GM23338 (cell line): ENCODE results near the gene PAQR4. TPM values are rescaled to one million over a fixed set of nuclear protein-coding genes. Genes with fewer than 3 reads are reported as not detected.

ENCODE experiments used
- ATAC-seq: fragments of 200-7000 bp; cut with Tn5 transposase; 3 replicates; pipeline ENCODE4 v1.9.1; 2020
- DNase-seq: peaks from one replicate; pipeline ENCODE4 v3.0.0-alpha.2; 2015; ENCODE audit warnings: low spot score
- H2AFZ ChIP-seq: fragments of 200-600 bp; sonication (generic); 2 replicates; pipeline ENCODE4 v1.8.0; 2016; ENCODE audit warnings: antibody characterized with exemption, mild to moderate bottlenecking, moderate library complexity
- H3F3A ChIP-seq: fragments of 200-600 bp; sonication (generic); replicated peaks from 2 replicates; pipeline ENCODE4 v1.8.0; 2017; ENCODE audit warnings: antibody characterized with exemption, mixed run types, low read depth
- H3K27ac ChIP-seq: fragments of 200-600 bp; sonication (generic); 2 replicates; pipeline ENCODE4 v1.6.1; 2016; ENCODE audit warnings: low read depth
- H3K27me3 ChIP-seq: fragments of 200-600 bp; sonication (generic); 2 replicates; pipeline ENCODE4 v1.8.0; 2016; ENCODE audit warnings: mild to moderate bottlenecking, mixed run types, moderate library complexity; ENCODE audit not compliant: insufficient read depth
- H3K36me3 ChIP-seq: fragments of 200-600 bp; sonication (generic); 2 replicates; pipeline ENCODE4 v1.8.0; 2016; ENCODE audit warnings: mild to moderate bottlenecking; ENCODE audit not compliant: insufficient read depth
- H3K4me1 ChIP-seq: fragments of 200-600 bp; sonication (generic); 2 replicates; pipeline ENCODE4 v1.8.0; 2016; ENCODE audit warnings: mild to moderate bottlenecking, moderate library complexity; ENCODE audit not compliant: insufficient read depth
- H3K4me2 ChIP-seq: fragments of 200-600 bp; sonication (generic); 2 replicates; pipeline ENCODE4 v1.7.1; 2017; ENCODE audit warnings: mixed run types
- H3K4me3 ChIP-seq: fragments of 200-600 bp; sonication (generic); 2 replicates; pipeline ENCODE4 v1.6.1; 2016; ENCODE audit warnings: mixed run types
- H3K79me2 ChIP-seq: fragments of 200-600 bp; sonication (generic); replicated peaks from 2 replicates; pipeline ENCODE4 v1.8.0; 2017; ENCODE audit warnings: mild to moderate bottlenecking; ENCODE audit not compliant: insufficient read depth
- H3K9me2 ChIP-seq: fragments of 200-600 bp; sonication (generic); 2 replicates; pipeline ENCODE4 v1.8.0; 2017; ENCODE audit not compliant: insufficient read depth
- H4K20me1 ChIP-seq: fragments of 200-600 bp; sonication (generic); replicated peaks from 2 replicates; pipeline ENCODE4 v1.8.0; 2017; ENCODE audit warnings: mild to moderate bottlenecking; ENCODE audit not compliant: insufficient read depth
- H3K27ac Mint-ChIP-seq: 2 replicates; pipeline ENCODE4 v1.8.0; 2020; ENCODE audit warnings: inconsistent platforms, mild to moderate bottlenecking, moderate library complexity, mixed read lengths
- H3K27me3 Mint-ChIP-seq: 3 replicates; pipeline ENCODE4 v1.8.0; 2022; ENCODE audit warnings: low read depth, mild to moderate bottlenecking, moderate library complexity, mixed read lengths, inconsistent platforms; ENCODE audit not compliant: insufficient read depth, poor library complexity
- H3K36me3 Mint-ChIP-seq: 3 replicates; pipeline ENCODE4 v1.8.0; 2021; ENCODE audit warnings: low read depth, mild to moderate bottlenecking, inconsistent platforms, moderate library complexity, mixed read lengths
- H3K4me1 Mint-ChIP-seq: 3 replicates; pipeline ENCODE4 v1.8.0; 2020; ENCODE audit warnings: mild to moderate bottlenecking, inconsistent platforms, mixed read lengths
- H3K4me3 Mint-ChIP-seq: 3 replicates; pipeline ENCODE4 v1.8.0; 2021; ENCODE audit warnings: moderate library complexity, mild to moderate bottlenecking, inconsistent platforms, mixed read lengths
- H3K9me3 Mint-ChIP-seq: 3 replicates; pipeline ENCODE4 v1.8.0; 2020; ENCODE audit warnings: moderate library complexity, mild to moderate bottlenecking, inconsistent platforms, mixed read lengths
- CREB1 ChIP-seq: fragments of 250-450 bp; sonication (Bioruptor Pico); IDR thresholded peaks from 2 replicates; pipeline ENCODE4 v1.5.0; 2020; ENCODE audit warnings: low read depth, mild to moderate bottlenecking, moderate library complexity
- EZH2 ChIP-seq: fragments of 200-600 bp; sonication (generic); IDR thresholded peaks from one replicate; pipeline ENCODE4 v1.8.0; 2017; ENCODE audit warnings: antibody characterized with exemption, mild to moderate bottlenecking, low read depth; ENCODE audit not compliant: unreplicated experiment
- NANOG ChIP-seq: IDR thresholded peaks from 2 replicates; pipeline ENCODE4 v1.6.1; 2016; ENCODE audit warnings: antibody characterized with exemption, borderline replicate concordance
- POLR2AphosphoS5 ChIP-seq: IDR thresholded peaks from 2 replicates; pipeline ENCODE4 v1.6.1; 2016; ENCODE audit warnings: antibody characterized with exemption, low read depth
- ZNF331 ChIP-seq: fragments of 250-450 bp; sonication (Bioruptor Pico); IDR thresholded peaks from 2 replicates; pipeline ENCODE4 v1.5.0; 2020; ENCODE audit warnings: low read depth, mild to moderate bottlenecking, moderate library complexity
- polyA plus RNA-seq: library from polyadenylated mRNA; unstranded; fragments of >200 nt; fragmentation: Nextera tagmentation; extraction: Ambion mirVana; gene quantifications from 2 replicates; pipeline ENCODE4 v1.2.1, GENCODE V29; 2016
- total RNA-seq: library from RNA; depleted of rRNA; stranded (reverse); fragments of >200 nt; shearing (Covaris generic); gene quantifications from 2 replicates; pipeline ENCODE4 v1.2.3, GENCODE V29; 2014
- TF ChIP-seq, protein P1 (sequence below): fragments of 250-450 bp; sonication (Bioruptor Pico); IDR thresholded peaks from 2 replicates; pipeline ENCODE4 v1.5.0; 2020; ENCODE audit warnings: mild to moderate bottlenecking, moderate library complexity
- TF ChIP-seq, protein P2 (sequence below): IDR thresholded peaks from one replicate; pipeline ENCODE4 v1.6.1; 2018; ENCODE audit warnings: antibody characterized with exemption; ENCODE audit not compliant: unreplicated experiment
- TF ChIP-seq, protein P3 (sequence below), 2 experiments: fragments of 200-600 bp in 1 of 2; sonication (generic) in 1 of 2; conservative IDR thresholded peaks; 2 replicates each; pipeline versions ENCODE4 v1.5.1 to v1.6.1; 2016 to 2017; ENCODE audit warnings: antibody characterized with exemption in 2 of 2, low read depth in 2 of 2, mild to moderate bottlenecking in 2 of 2, moderate library complexity in 1 of 2

PAQR4 gene
- total and polyA plus RNA-seq, 2 experiments from 2014 or later = 7.0 to 29.3 TPM

DNA sequence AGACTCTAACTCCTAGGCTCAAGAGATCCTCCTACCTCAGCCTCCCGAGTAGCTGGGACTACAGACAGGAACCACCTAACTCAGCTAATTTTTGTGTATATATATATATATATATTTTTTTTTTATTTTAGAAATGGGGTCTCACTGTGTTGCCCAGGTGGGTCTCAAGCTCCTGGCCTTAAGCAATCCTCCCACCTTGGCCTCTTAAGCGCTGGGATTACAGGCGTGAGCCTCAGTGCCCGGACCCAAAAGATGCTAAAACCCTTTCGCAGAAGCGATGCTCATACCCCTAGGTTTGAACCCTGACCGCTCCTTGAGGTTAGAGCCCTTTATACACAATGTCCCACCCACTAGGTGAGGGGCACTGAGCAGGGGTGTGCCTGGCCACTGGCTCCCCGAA lies 41.4 kb downstream of the PAQR4 start (continued):
- TF ChIP-seq, protein P1, sequence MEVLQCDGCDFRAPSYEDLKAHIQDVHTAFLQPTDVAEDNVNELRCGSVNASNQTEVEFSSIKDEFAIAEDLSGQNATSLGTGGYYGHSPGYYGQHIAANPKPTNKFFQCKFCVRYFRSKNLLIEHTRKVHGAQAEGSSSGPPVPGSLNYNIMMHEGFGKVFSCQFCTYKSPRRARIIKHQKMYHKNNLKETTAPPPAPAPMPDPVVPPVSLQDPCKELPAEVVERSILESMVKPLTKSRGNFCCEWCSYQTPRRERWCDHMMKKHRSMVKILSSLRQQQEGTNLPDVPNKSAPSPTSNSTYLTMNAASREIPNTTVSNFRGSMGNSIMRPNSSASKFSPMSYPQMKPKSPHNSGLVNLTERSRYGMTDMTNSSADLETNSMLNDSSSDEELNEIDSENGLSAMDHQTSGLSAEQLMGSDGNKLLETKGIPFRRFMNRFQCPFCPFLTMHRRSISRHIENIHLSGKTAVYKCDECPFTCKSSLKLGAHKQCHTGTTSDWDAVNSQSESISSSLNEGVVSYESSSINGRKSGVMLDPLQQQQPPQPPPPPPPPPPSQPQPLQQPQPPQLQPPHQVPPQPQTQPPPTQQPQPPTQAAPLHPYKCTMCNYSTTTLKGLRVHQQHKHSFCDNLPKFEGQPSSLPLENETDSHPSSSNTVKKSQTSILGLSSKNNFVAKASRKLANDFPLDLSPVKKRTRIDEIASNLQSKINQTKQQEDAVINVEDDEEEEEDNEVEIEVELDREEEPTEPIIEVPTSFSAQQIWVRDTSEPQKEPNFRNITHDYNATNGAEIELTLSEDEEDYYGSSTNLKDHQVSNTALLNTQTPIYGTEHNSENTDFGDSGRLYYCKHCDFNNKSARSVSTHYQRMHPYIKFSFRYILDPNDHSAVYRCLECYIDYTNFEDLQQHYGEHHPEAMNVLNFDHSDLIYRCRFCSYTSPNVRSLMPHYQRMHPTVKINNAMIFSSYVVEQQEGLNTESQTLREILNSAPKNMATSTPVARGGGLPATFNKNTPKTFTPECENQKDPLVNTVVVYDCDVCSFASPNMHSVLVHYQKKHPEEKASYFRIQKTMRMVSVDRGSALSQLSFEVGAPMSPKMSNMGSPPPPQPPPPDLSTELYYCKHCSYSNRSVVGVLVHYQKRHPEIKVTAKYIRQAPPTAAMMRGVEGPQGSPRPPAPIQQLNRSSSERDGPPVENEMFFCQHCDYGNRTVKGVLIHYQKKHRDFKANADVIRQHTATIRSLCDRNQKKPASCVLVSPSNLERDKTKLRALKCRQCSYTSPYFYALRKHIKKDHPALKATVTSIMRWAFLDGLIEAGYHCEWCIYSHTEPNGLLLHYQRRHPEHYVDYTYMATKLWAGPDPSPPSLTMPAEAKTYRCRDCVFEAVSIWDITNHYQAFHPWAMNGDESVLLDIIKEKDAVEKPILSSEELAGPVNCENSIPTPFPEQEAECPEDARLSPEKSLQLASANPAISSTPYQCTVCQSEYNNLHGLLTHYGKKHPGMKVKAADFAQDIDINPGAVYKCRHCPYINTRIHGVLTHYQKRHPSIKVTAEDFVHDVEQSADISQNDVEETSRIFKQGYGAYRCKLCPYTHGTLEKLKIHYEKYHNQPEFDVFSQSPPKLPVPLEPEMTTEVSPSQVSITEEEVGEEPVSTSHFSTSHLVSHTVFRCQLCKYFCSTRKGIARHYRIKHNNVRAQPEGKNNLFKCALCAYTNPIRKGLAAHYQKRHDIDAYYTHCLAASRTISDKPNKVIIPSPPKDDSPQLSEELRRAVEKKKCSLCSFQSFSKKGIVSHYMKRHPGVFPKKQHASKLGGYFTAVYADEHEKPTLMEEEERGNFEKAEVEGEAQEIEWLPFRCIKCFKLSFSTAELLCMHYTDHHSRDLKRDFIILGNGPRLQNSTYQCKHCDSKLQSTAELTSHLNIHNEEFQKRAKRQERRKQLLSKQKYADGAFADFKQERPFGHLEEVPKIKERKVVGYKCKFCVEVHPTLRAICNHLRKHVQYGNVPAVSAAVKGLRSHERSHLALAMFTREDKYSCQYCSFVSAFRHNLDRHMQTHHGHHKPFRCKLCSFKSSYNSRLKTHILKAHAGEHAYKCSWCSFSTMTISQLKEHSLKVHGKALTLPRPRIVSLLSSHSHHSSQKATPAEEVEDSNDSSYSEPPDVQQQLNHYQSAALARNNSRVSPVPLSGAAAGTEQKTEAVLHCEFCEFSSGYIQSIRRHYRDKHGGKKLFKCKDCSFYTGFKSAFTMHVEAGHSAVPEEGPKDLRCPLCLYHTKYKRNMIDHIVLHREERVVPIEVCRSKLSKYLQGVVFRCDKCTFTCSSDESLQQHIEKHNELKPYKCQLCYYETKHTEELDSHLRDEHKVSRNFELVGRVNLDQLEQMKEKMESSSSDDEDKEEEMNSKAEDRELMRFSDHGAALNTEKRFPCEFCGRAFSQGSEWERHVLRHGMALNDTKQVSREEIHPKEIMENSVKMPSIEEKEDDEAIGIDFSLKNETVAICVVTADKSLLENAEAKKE = no peak

DNA sequence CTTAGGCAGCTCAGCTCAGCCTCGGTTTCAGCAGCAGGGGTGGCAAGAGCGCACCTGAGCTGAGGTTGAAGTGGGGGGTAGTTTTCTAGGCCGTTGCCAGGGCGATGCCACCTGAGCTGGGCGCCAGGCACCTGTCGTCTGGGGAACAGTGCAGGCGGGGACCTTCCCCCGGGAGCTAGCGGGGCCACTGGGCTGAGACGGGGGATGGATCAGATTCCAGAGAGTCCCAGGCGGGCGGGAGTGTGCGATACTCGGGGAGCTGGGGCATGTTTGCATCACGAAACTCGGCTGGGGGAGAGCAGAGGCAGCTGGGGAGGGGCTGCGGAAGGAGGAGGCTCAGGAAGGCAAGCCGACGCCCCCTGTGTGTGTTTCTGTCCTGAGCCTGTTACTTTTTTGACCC lies 43.1 kb downstream of the PAQR4 start:
- 0 out of 2 replicates have a peak overlapping the region, but pooled peaks have one; percentile 47 for H2AFZ ChIP-seq
- no peaks in the 10 kb centered on the region for H3K9me2 ChIP-seq
- no peak for TF ChIP-seq POLR2AphosphoS5
- TF ChIP-seq, protein P2, sequence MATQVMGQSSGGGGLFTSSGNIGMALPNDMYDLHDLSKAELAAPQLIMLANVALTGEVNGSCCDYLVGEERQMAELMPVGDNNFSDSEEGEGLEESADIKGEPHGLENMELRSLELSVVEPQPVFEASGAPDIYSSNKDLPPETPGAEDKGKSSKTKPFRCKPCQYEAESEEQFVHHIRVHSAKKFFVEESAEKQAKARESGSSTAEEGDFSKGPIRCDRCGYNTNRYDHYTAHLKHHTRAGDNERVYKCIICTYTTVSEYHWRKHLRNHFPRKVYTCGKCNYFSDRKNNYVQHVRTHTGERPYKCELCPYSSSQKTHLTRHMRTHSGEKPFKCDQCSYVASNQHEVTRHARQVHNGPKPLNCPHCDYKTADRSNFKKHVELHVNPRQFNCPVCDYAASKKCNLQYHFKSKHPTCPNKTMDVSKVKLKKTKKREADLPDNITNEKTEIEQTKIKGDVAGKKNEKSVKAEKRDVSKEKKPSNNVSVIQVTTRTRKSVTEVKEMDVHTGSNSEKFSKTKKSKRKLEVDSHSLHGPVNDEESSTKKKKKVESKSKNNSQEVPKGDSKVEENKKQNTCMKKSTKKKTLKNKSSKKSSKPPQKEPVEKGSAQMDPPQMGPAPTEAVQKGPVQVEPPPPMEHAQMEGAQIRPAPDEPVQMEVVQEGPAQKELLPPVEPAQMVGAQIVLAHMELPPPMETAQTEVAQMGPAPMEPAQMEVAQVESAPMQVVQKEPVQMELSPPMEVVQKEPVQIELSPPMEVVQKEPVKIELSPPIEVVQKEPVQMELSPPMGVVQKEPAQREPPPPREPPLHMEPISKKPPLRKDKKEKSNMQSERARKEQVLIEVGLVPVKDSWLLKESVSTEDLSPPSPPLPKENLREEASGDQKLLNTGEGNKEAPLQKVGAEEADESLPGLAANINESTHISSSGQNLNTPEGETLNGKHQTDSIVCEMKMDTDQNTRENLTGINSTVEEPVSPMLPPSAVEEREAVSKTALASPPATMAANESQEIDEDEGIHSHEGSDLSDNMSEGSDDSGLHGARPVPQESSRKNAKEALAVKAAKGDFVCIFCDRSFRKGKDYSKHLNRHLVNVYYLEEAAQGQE = no peak
- TF ChIP-seq NANOG = no peak
- TF ChIP-seq EZH2 = no peak
- TF ChIP-seq ZNF331 (CRISPR knock-in tag) = no peak
- TF ChIP-seq, protein P3, sequence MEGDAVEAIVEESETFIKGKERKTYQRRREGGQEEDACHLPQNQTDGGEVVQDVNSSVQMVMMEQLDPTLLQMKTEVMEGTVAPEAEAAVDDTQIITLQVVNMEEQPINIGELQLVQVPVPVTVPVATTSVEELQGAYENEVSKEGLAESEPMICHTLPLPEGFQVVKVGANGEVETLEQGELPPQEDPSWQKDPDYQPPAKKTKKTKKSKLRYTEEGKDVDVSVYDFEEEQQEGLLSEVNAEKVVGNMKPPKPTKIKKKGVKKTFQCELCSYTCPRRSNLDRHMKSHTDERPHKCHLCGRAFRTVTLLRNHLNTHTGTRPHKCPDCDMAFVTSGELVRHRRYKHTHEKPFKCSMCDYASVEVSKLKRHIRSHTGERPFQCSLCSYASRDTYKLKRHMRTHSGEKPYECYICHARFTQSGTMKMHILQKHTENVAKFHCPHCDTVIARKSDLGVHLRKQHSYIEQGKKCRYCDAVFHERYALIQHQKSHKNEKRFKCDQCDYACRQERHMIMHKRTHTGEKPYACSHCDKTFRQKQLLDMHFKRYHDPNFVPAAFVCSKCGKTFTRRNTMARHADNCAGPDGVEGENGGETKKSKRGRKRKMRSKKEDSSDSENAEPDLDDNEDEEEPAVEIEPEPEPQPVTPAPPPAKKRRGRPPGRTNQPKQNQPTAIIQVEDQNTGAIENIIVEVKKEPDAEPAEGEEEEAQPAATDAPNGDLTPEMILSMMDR (conservative IDR thresholded peaks at IDR 0.05; ENCODE audit: low read depth in 2 of 2) = no peak
- TF ChIP-seq CREB1 (CRISPR knock-in tag) = no peak

More for the DNA sequence above, 43.1 kb downstream of the PAQR4 start:
- peaks cover 25% of the 10 kb centered on the region for H4K20me1 ChIP-seq
- ATAC-seq = peak; percentile 2; the same call in 2 of the 3 replicates
- peaks cover 79% of the 10 kb centered on the region for H3K4me1 ChIP-seq
- H3K79me2 ChIP-seq = peaks cover 17% of the 10 kb centered on the region
- H3F3A ChIP-seq = peaks cover 61% of the 10 kb centered on the region
- Mint-ChIP-seq H3K36me3 (peaks cover 33% of the 10 kb centered on the region), H3K9me3 (peaks cover 7% of the 10 kb centered on the region; the same call in 2 of the 3 replicates), H3K4me1 (peaks cover 71% of the 10 kb centered on the region), H3K27ac (peak overlapping the region; percentile 62; the same call in 1 of the 2 replicates), H3K27me3 (peaks cover 52% of the 10 kb centered on the region), H3K4me3 (peak overlapping the region; percentile 75)
- H3K27ac ChIP-seq = no peak overlapping the region
- peaks cover 11% of the 10 kb centered on the region for H3K27me3 ChIP-seq
- no peaks in the 10 kb centered on the region for H3K36me3 ChIP-seq
- H3K4me3 ChIP-seq = peak overlapping the region; percentile 68
- peak; percentile 82 for DNase-seq
- H3K4me2 ChIP-seq = peak overlapping the region; percentile 88
